ENCODE data around the gene AAK1.

The AAK1 gene

DNA sequence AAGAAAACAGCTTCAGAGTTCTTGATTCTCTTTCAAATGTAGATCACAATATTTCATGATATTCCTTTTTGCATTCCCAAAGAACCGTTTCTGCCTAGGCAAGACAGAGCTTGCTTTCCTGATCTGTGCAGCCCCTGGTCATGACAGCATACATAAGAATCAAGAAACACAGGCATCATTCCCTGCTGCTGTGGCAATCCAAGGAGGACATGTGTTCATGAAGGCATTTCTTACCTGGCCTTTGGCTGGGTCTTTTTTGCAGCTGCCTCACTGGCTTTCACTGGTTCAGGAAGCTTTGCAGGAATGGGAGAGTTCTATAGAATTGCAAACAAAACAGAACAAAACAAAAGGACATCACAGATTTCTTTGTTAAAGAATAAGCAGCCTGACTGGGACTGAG is 118.7 kb downstream of the AAK1 start:
- H3K4me2 ChIP-seq (ENCODE audit: low read length), result no peak overlapping the region
- no peaks in the 10 kb centered on the region for H3K27me3 ChIP-seq (ENCODE audit: low read depth, low read length)
- H3K9ac ChIP-seq (ENCODE audit: low read length), result no peak overlapping the region
- H4K20me1 ChIP-seq (ENCODE audit: insufficient read depth, low read length), result no peaks in the 10 kb centered on the region
- TF ChIP-seq, protein P1, sequence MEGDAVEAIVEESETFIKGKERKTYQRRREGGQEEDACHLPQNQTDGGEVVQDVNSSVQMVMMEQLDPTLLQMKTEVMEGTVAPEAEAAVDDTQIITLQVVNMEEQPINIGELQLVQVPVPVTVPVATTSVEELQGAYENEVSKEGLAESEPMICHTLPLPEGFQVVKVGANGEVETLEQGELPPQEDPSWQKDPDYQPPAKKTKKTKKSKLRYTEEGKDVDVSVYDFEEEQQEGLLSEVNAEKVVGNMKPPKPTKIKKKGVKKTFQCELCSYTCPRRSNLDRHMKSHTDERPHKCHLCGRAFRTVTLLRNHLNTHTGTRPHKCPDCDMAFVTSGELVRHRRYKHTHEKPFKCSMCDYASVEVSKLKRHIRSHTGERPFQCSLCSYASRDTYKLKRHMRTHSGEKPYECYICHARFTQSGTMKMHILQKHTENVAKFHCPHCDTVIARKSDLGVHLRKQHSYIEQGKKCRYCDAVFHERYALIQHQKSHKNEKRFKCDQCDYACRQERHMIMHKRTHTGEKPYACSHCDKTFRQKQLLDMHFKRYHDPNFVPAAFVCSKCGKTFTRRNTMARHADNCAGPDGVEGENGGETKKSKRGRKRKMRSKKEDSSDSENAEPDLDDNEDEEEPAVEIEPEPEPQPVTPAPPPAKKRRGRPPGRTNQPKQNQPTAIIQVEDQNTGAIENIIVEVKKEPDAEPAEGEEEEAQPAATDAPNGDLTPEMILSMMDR (IDR thresholded peaks at IDR 0.05; ENCODE audit: low read depth, low read length), result no peak
- no peak for TF ChIP-seq EZH2phosphoT487 (IDR thresholded peaks at IDR 0.05; ENCODE audit: low read depth)
- no peaks in the 10 kb centered on the region for H3K9me3 ChIP-seq (ENCODE audit: insufficient read depth, low read length)
- no peak overlapping the region for H2AFZ ChIP-seq (ENCODE audit: low read depth, low read length)
- H3K79me2 ChIP-seq (ENCODE audit: low read length), result no peaks in the 10 kb centered on the region
- no peaks in the 10 kb centered on the region for H3K4me1 ChIP-seq (ENCODE audit: low read length)
- no peaks in the 10 kb centered on the region for H3K36me3 ChIP-seq (replicated peaks; ENCODE audit: low read depth, low read length)
- no peak overlapping the region for H3K4me3 ChIP-seq (ENCODE audit: low read length)
- H3K27ac ChIP-seq (ENCODE audit: low read length), result no peak overlapping the region

DNA sequence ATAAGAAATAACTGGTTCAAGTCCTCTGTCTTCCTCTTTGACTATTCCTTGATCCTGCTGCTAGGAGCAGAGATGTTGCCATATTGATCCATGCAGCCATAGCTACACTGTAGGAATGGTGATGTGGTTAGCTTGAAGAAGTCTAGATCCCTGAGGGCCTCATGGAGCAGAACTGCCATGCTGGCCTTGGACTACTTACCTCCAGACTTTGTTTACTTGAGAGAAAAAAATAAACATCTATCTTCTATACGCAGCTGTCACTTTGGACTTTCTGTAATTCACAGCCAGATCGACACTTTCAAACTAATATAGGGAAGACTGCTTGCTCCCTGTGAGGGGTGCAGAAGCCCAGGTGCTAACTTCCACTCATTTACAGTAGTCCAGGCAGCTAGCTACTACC is 121.8 kb downstream of the AAK1 start:
- Histone ChIP-seq H3K4me2 (ENCODE audit: low read length) (no peak overlapping the region), H3K4me3 (ENCODE audit: low read length) (no peak overlapping the region), H4K20me1 (ENCODE audit: insufficient read depth, low read length) (no peaks in the 10 kb centered on the region), H3K9me3 (ENCODE audit: insufficient read depth, low read length) (no peaks in the 10 kb centered on the region), H3K79me2 (ENCODE audit: low read length) (no peaks in the 10 kb centered on the region), H3K9ac (ENCODE audit: low read length) (no peak overlapping the region), H3K4me1 (ENCODE audit: low read length) (no peaks in the 10 kb centered on the region), H3K27me3 (ENCODE audit: low read depth, low read length) (no peaks in the 10 kb centered on the region), H3K27ac (ENCODE audit: low read length) (no peak overlapping the region), H3K36me3 (replicated peaks; ENCODE audit: low read depth, low read length) (no peaks in the 10 kb centered on the region), H2AFZ (ENCODE audit: low read depth, low read length) (no peak overlapping the region)
- TF ChIP-seq, protein P1 (IDR thresholded peaks at IDR 0.05; ENCODE audit: low read depth, low read length), result no peak
- no peak for TF ChIP-seq EZH2phosphoT487 (IDR thresholded peaks at IDR 0.05; ENCODE audit: low read depth)

DNA sequence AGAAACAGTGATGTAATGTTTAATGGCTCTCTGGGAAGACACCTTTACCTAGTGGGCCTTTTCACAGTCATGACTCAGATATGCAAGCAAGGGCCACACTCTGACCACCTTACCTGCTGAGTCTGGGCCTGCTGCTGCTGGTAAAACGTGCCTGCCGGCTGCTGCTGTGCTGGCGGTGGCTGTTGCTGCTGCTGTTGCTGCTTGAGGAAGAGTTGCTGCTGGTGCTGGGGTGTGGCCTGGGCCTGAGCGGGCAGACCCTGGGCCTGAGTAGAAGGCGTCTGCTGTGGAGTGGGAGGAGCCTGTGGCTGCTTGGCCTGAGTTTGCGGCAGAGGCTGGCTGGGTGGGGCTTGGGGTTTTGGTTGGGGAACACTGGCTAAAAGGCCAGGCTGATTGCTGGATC is 124.7 kb downstream of the AAK1 start:
- H2AFZ ChIP-seq (ENCODE audit: low read depth, low read length), result no peak overlapping the region
- H3K27me3 ChIP-seq (ENCODE audit: low read depth, low read length), result no peaks in the 10 kb centered on the region
- H3K4me3 ChIP-seq (ENCODE audit: low read length), result no peak overlapping the region
- no peaks in the 10 kb centered on the region for H3K9me3 ChIP-seq (ENCODE audit: insufficient read depth, low read length)
- H3K9ac ChIP-seq (ENCODE audit: low read length), result no peak overlapping the region
- TF ChIP-seq, protein P1 (IDR thresholded peaks at IDR 0.05; ENCODE audit: low read depth, low read length), result no peak
- TF ChIP-seq EZH2phosphoT487 (IDR thresholded peaks at IDR 0.05; ENCODE audit: low read depth), result no peak
- no peak overlapping the region for H3K4me2 ChIP-seq (ENCODE audit: low read length)
- H3K36me3 ChIP-seq (replicated peaks; ENCODE audit: low read depth, low read length), result no peaks in the 10 kb centered on the region
- no peaks in the 10 kb centered on the region for H3K4me1 ChIP-seq (ENCODE audit: low read length)
- no peaks in the 10 kb centered on the region for H3K79me2 ChIP-seq (ENCODE audit: low read length)
- H4K20me1 ChIP-seq (ENCODE audit: insufficient read depth, low read length), result no peaks in the 10 kb centered on the region
- H3K27ac ChIP-seq (ENCODE audit: low read length), result no peak overlapping the region

DNA sequence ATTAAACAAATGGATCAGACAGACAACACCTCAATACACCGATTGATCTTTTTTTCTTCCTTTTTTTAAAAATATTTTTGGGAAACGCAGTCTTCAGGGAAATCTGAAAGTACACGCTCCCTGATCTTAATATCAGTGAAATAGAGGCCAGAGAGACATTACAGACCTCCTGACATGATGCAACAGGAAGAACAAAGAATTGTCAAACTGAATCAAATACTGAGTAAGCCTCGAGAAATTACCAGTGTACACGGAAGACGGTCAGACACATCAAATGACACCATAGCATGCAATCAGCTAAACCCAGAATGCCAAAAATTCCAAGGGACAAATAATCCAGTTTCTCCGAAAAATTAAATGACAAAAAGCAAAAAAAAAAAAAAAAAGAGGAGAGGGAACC is 126.1 kb downstream of the AAK1 start:
- Histone ChIP-seq H2AFZ (ENCODE audit: low read depth, low read length) (no peak overlapping the region), H3K27me3 (ENCODE audit: low read depth, low read length) (no peaks in the 10 kb centered on the region), H3K4me3 (ENCODE audit: low read length) (no peak overlapping the region), H3K9ac (ENCODE audit: low read length) (no peak overlapping the region), H3K4me2 (ENCODE audit: low read length) (no peak overlapping the region), H3K79me2 (ENCODE audit: low read length) (no peaks in the 10 kb centered on the region), H3K27ac (ENCODE audit: low read length) (no peak overlapping the region), H3K4me1 (ENCODE audit: low read length) (no peaks in the 10 kb centered on the region), H3K36me3 (replicated peaks; ENCODE audit: low read depth, low read length) (no peaks in the 10 kb centered on the region), H4K20me1 (ENCODE audit: insufficient read depth, low read length) (no peaks in the 10 kb centered on the region), H3K9me3 (ENCODE audit: insufficient read depth, low read length) (no peaks in the 10 kb centered on the region)
- TF ChIP-seq, protein P1 (IDR thresholded peaks at IDR 0.05; ENCODE audit: low read depth, low read length), result no peak
- no peak for TF ChIP-seq EZH2phosphoT487 (IDR thresholded peaks at IDR 0.05; ENCODE audit: low read depth)

All from OCI-LY3 (cell line).